Activated CD4-positive, alpha-beta T cell treated with anti-CD3 and anti-CD28 coated beads, Interleukin-2, amount 10 ng/mL, durations not matched to agents 7 days and 5 days (primary cell): ENCODE results near the gene HAND2. TPM values are rescaled to one million over a fixed set of nuclear protein-coding genes. Genes with fewer than 3 reads are reported as not detected.

Experiments used
- CTCF ChIA-PET: fragments of 350-600 bp; sonication (Branson Sonifier 250); formaldehyde crosslinking; loops from one replicate; lab custom pipeline; 2021; ENCODE audit warnings: antibody characterized with exemption; lab: Charles Lee
- POLR2A ChIA-PET: fragments of 350-600 bp; sonication (Branson Sonifier 250); formaldehyde crosslinking; loops from one replicate; lab custom pipeline; 2021; ENCODE audit warnings: antibody characterized with exemption; lab: Charles Lee
- DNase-seq: peaks from one replicate; pipeline ENCODE4 v3.0.0-alpha.2; 2020
- H3K27ac Mint-ChIP-seq: one replicate; pipeline ENCODE4 v1.8.0; 2021; ENCODE audit warnings: mild to moderate bottlenecking, moderate library complexity, mixed read lengths
- H3K27me3 Mint-ChIP-seq: one replicate; pipeline ENCODE4 v1.8.0; 2021; ENCODE audit warnings: mixed read lengths
- H3K36me3 Mint-ChIP-seq: one replicate; pipeline ENCODE4 v1.8.0; 2021; ENCODE audit warnings: low read depth, mixed read lengths
- H3K4me1 Mint-ChIP-seq: one replicate; pipeline ENCODE4 v1.8.0; 2021; ENCODE audit warnings: mixed read lengths
- H3K4me3 Mint-ChIP-seq: one replicate; pipeline ENCODE4 v1.8.0; 2021; ENCODE audit warnings: mild to moderate bottlenecking, moderate library complexity, mixed read lengths
- H3K9me3 Mint-ChIP-seq: one replicate; pipeline ENCODE4 v1.8.0; 2021; ENCODE audit warnings: mixed read lengths
- total RNA-seq, 2 experiments: library from RNA; stranded (reverse); gene quantifications; one replicate each; pipeline ENCODE4 v1.2.3, GENCODE V29; 2021

Gene HAND2
- total RNA-seq, 2 experiments from 2014 or later: not detected

GRCh38 chr4:173547889-173548288 lies 17.9 kb upstream of the HAND2 start:
- Mint-ChIP-seq H3K27me3 (peaks cover 44% of the 10 kb centered on the region), H3K27ac (no peak overlapping the region), H3K4me1 (no peaks in the 10 kb centered on the region), H3K4me3 (no peak overlapping the region), H3K9me3 (no peaks in the 10 kb centered on the region), H3K36me3 (no peaks in the 10 kb centered on the region)
- ChIA-PET POLR2A (no interaction called here), CTCF (no interaction called here)
- DNase-seq: no peak

- Mint-ChIP-seq H3K27ac (no peak overlapping the region), H3K9me3 (no peaks in the 10 kb centered on the region), H3K4me3 (no peak overlapping the region), H3K4me1 (no peaks in the 10 kb centered on the region), H3K27me3 (peaks cover 46% of the 10 kb centered on the region), H3K36me3 (no peaks in the 10 kb centered on the region)
- DNase-seq: no peak
- ChIA-PET CTCF (interaction anchor here (0.9 kb wide), 1 partner anchor 11 kb away, joined by 3 read pairs; no protein-coding TSS in a partner anchor), POLR2A (no interaction called here)
Measured at GRCh38 chr4:173546776-173547175, 16.7 kb upstream of the HAND2 start.

- ChIA-PET CTCF (no interaction called here), POLR2A (no interaction called here)
- Mint-ChIP-seq H3K27ac (no peak overlapping the region), H3K4me3 (no peak overlapping the region), H3K36me3 (no peaks in the 10 kb centered on the region), H3K9me3 (no peaks in the 10 kb centered on the region), H3K4me1 (no peaks in the 10 kb centered on the region), H3K27me3 (peaks cover 47% of the 10 kb centered on the region)
- DNase-seq: no peak
Measured at GRCh38 chr4:173545440-173545839, 15.4 kb upstream of the HAND2 start.

GRCh38 chr4:173543266-173543665 lies 13.2 kb upstream of the HAND2 start:
- Mint-ChIP-seq H3K4me1 (peaks cover 6% of the 10 kb centered on the region), H3K27me3 (peaks cover 61% of the 10 kb centered on the region), H3K9me3 (no peaks in the 10 kb centered on the region), H3K4me3 (no peak overlapping the region), H3K36me3 (no peaks in the 10 kb centered on the region), H3K27ac (no peak overlapping the region)
- ChIA-PET POLR2A (no interaction called here), CTCF (interaction anchor here (1.2 kb wide), 1 partner anchor 9 kb away, joined by 3 read pairs; no protein-coding TSS in a partner anchor)
- no peak for DNase-seq

GRCh38 chr4:173539986-173540385 lies 10.0 kb upstream of the HAND2 start:
- no peaks in the 10 kb centered on the region for H3K36me3 Mint-ChIP-seq
- H3K27me3 Mint-ChIP-seq: peaks cover 75% of the 10 kb centered on the region
- peaks cover 6% of the 10 kb centered on the region for H3K4me1 Mint-ChIP-seq
- ChIA-PET CTCF (interaction anchor here (1.0 kb wide), 1 partner anchor 39 kb away, joined by 3 read pairs; no protein-coding TSS in a partner anchor), POLR2A (no interaction called here)
- H3K9me3 Mint-ChIP-seq: no peaks in the 10 kb centered on the region
- H3K27ac Mint-ChIP-seq: no peak overlapping the region
- no peak for DNase-seq
- H3K4me3 Mint-ChIP-seq: no peak overlapping the region

GRCh38 chr4:173538909-173539445 lies 8.9 kb upstream of the HAND2 start:
- Mint-ChIP-seq H3K36me3 (no peaks in the 10 kb centered on the region), H3K9me3 (no peaks in the 10 kb centered on the region), H3K4me1 (peaks cover 6% of the 10 kb centered on the region), H3K27ac (no peak overlapping the region), H3K27me3 (peaks cover 78% of the 10 kb centered on the region), H3K4me3 (no peak overlapping the region)
- CTCF ChIA-PET: interaction anchor here (1.0 kb wide), 1 partner anchor 38 kb away, joined by 3 read pairs; no protein-coding TSS in a partner anchor
- DNase-seq: no peak
- POLR2A ChIA-PET: no interaction called here

- no peaks in the 10 kb centered on the region for H3K9me3 Mint-ChIP-seq
- ChIA-PET CTCF (interaction anchor here (0.6 kb wide), 1 partner anchor 21 kb away, joined by 5 read pairs; no protein-coding TSS in a partner anchor), POLR2A (no interaction called here)
- peak overlapping the region; percentile 30 for H3K4me3 Mint-ChIP-seq
- H3K27ac Mint-ChIP-seq: peak overlapping the region; percentile 31
- DNase-seq: no peak
- H3K4me1 Mint-ChIP-seq: peaks cover 6% of the 10 kb centered on the region
- H3K27me3 Mint-ChIP-seq: peaks cover 80% of the 10 kb centered on the region
- no peaks in the 10 kb centered on the region for H3K36me3 Mint-ChIP-seq
Measured at GRCh38 chr4:173538148-173538908, 8.3 kb upstream of the HAND2 start.

GRCh38 chr4:173537613-173538147 lies 7.7 kb upstream of the HAND2 start:
- no peak for DNase-seq
- Mint-ChIP-seq H3K4me3 (no peak overlapping the region), H3K9me3 (no peaks in the 10 kb centered on the region), H3K27me3 (peaks cover 84% of the 10 kb centered on the region), H3K27ac (no peak overlapping the region), H3K4me1 (peaks cover 6% of the 10 kb centered on the region), H3K36me3 (no peaks in the 10 kb centered on the region)
- POLR2A ChIA-PET: no interaction called here
- CTCF ChIA-PET: no interaction called here

GRCh38 chr4:173536808-173537429 lies 6.9 kb upstream of the HAND2 start:
- Mint-ChIP-seq H3K27ac (no peak overlapping the region), H3K36me3 (no peaks in the 10 kb centered on the region), H3K4me1 (peaks cover 6% of the 10 kb centered on the region), H3K4me3 (no peak overlapping the region), H3K9me3 (no peaks in the 10 kb centered on the region), H3K27me3 (peaks cover 90% of the 10 kb centered on the region)
- POLR2A ChIA-PET: no interaction called here
- CTCF ChIA-PET: interaction anchor here (0.7 to 1.3 kb wide), 3 partner anchors 19 to 728 kb away, joined by 3 to 4 read pairs (median 3); no protein-coding TSS in a partner anchor
- no peak for DNase-seq

GRCh38 chr4:173535957-173536356 lies 5.9 kb upstream of the HAND2 start:
- Mint-ChIP-seq H3K27ac (no peak overlapping the region), H3K4me3 (no peak overlapping the region), H3K27me3 (peaks cover 96% of the 10 kb centered on the region), H3K4me1 (peaks cover 6% of the 10 kb centered on the region), H3K9me3 (no peaks in the 10 kb centered on the region), H3K36me3 (no peaks in the 10 kb centered on the region)
- ChIA-PET POLR2A (no interaction called here), CTCF (interaction anchor here (1.0 to 1.3 kb wide), 3 partner anchors 11 to 30 kb away, joined by 3 read pairs; no protein-coding TSS in a partner anchor)
- DNase-seq: no peak

- DNase-seq: no peak
- ChIA-PET CTCF (interaction anchor here (1.0 to 1.3 kb wide), 2 partner anchors 11 to 18 kb away, joined by 3 read pairs; no protein-coding TSS in a partner anchor), POLR2A (no interaction called here)
- Mint-ChIP-seq H3K27me3 (peaks cover 97% of the 10 kb centered on the region), H3K4me1 (peaks cover 6% of the 10 kb centered on the region), H3K4me3 (no peak overlapping the region), H3K36me3 (no peaks in the 10 kb centered on the region), H3K9me3 (no peaks in the 10 kb centered on the region), H3K27ac (no peak overlapping the region)
Measured at GRCh38 chr4:173535165-173535902, 5.3 kb upstream of the HAND2 start.

- CTCF ChIA-PET: no interaction called here
- peaks cover 96% of the 10 kb centered on the region for H3K27me3 Mint-ChIP-seq
- H3K4me3 Mint-ChIP-seq: no peak overlapping the region
- no peaks in the 10 kb centered on the region for H3K36me3 Mint-ChIP-seq
- peaks cover 11% of the 10 kb centered on the region for H3K4me1 Mint-ChIP-seq
- H3K27ac Mint-ChIP-seq: no peak overlapping the region
- no peak for DNase-seq
- no peaks in the 10 kb centered on the region for H3K9me3 Mint-ChIP-seq
- POLR2A ChIA-PET: no interaction called here
Measured at GRCh38 chr4:173534434-173534833, 4.4 kb upstream of the HAND2 start.
